ENCODE data around the gene COTL1. TPM values are rescaled to one million over a fixed set of nuclear protein-coding genes. Genes with fewer than 3 reads are reported as not detected.
"Not testable (repeated sequence)": the region's sequence is repeated elsewhere in the genome, so short reads cannot be mapped to it uniquely, and the experiment has no call there.

COTL1 gene
- total and polyA plus RNA-seq, 9 donors = 13.8 to 46.4 (median 29.3) TPM

DNA sequence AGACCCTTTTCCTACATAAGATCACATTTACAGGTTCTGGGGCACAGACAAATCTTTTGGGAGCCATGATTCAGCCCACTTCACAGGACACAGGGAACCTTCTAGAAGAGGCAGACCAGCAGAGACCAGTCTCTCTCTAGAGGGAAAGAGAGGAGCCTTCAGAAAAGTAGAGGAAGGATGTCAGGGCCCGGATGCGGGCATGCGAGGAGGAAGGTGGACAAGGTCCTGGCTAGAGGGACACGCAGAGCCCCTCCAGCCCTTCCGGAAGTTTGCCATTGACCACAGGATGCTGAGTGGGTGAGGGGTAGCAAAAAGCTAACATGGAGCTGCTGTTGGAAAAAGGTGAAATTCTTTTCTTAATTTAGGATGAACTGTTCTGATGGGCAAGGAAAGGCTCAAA lies 57.6 kb downstream of the COTL1 start:
- TF ChIP-seq CTCF (IDR thresholded peaks at IDR 0.05) = no peak
- TF ChIP-seq POLR2A (IDR thresholded peaks at IDR 0.05) = no peak
- no peak for TF ChIP-seq EP300 (IDR thresholded peaks at IDR 0.05)

DNA sequence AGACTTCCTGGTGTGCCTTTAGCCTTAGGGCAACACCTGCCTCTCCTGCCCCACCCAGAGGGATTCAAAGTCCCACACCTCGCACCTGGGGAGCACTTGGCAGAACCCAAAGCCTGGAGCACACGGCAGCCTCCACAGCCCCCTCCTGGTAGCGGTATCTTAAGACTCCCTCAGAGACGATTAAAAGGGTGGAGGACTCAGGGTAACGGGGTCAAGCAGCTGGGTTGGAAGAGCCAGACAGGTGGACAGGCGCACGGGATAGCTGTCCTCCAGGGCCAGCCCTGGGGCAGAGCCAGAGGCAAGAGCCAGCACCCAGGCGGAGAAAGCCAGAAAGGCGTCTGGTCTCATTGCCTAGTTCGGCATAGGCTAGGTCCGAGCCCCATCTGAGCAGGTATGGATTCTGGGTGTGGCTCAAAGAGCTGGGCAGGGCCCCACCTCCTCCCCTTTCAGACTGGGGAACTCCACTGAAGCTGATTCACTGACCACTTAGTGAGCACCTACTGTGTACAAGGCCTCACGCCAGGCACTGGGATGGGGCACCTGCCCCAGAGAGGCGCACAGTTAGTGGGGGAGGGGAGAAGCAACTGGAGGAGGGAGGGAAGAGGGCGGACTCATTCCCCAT lies 58.5 kb downstream of the COTL1 start:
- Histone ChIP-seq H3K27me3 (no peaks in the 10 kb centered on the region), H3K4me1 (ENCODE audit: insufficient read depth) (no peaks in the 10 kb centered on the region), H3K9me3 (no peaks in the 10 kb centered on the region), H3K36me3 (no peaks in the 10 kb centered on the region), H3K4me3 (no peak overlapping the region), H3K27ac (no peak overlapping the region)
- TF ChIP-seq POLR2A (IDR thresholded peaks at IDR 0.05) (no peak), EP300 (IDR thresholded peaks at IDR 0.05) (no peak), CTCF (IDR thresholded peaks at IDR 0.05) (no peak)
- 76 to 82% (median 79%) methylated on average over 14 of the region's 14 CpGs for WGBS, 3 donors
- intact Hi-C loops (cut with DNase I) = no loop called here
- no peak for DNase-seq

More for the DNA sequence above, 57.6 kb downstream of the COTL1 start:
- intact Hi-C loops (cut with DNase I) = no loop called here
- no peaks in the 10 kb centered on the region for H3K36me3 ChIP-seq
- 76 to 92% (median 90%) methylated on average over 5 of the region's 5 CpGs for WGBS, 3 donors
- no peaks in the 10 kb centered on the region for H3K9me3 ChIP-seq
- no peaks in the 10 kb centered on the region for H3K27me3 ChIP-seq
- no peaks in the 10 kb centered on the region for H3K4me1 ChIP-seq (ENCODE audit: insufficient read depth)
- H3K4me3 ChIP-seq = no peak overlapping the region
- no peak overlapping the region for H3K27ac ChIP-seq
- no peak for DNase-seq

DNA sequence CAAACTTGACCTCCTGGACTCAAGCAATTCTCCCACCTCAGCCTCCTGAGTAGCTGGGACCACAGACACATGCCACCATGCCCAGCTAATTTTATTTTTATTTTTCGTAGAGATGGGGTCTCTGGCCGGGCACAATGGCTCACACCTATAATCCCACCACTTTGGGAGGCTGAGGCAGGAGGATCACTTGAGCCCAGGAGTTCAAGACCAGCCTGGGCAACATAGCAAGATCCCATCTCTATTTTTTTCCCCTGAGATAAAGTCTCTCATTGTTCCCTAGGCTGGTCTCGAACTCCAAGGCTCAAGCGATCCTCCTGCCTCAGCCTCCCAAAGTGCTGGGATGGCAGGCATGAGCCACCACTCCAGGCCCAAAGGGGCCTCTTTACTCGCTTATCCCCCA lies 59.0 kb downstream of the COTL1 start:
- not testable (repeated sequence) for H3K9me3 ChIP-seq

DNA sequence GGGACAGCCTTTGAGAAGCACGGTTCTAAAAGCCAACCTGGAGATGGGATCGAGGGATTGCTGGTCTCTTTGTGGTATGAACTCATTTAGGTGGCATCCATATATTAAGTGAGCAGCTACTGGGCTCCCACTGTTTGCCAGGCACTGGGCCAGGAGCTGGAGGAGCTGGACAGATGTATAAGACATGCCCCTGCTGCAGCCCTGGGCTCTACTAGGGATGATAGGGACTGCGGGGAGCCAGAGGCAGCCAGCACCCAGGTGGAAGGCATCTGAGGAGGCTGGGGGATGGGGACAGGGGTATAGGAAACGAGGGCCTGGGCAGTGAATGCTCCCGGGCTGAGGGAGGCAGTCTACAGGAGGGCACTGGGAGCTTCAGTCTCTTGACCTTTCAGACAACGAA lies 60.4 kb downstream of the COTL1 start:
- Histone ChIP-seq H3K9me3 (no peaks in the 10 kb centered on the region), H3K36me3 (no peaks in the 10 kb centered on the region), H3K27me3 (no peaks in the 10 kb centered on the region), H3K27ac (no peak overlapping the region), H3K4me3 (no peak overlapping the region), H3K4me1 (ENCODE audit: insufficient read depth) (no peaks in the 10 kb centered on the region)
- WGBS, 3 donors = 51 to 59% (median 58%) methylated on average over 6 of the region's 6 CpGs
- no peak for DNase-seq
- intact Hi-C loops (cut with DNase I) = no loop called here
- no peak for TF ChIP-seq EP300 (IDR thresholded peaks at IDR 0.05)
- TF ChIP-seq POLR2A (IDR thresholded peaks at IDR 0.05) = no peak
- no peak for TF ChIP-seq CTCF (IDR thresholded peaks at IDR 0.05)

More for the DNA sequence above, 59.0 kb downstream of the COTL1 start:
- H3K4me3 ChIP-seq; DNase-seq; H3K36me3 ChIP-seq; intact Hi-C loops (cut with DNase I); H3K4me1 ChIP-seq (ENCODE audit: insufficient read depth); H3K27me3 ChIP-seq; H3K27ac ChIP-seq: not testable (repeated sequence)
- WGBS, 3 donors = 84 to 97% (median 96%) methylated on average over 5 of the region's 5 CpGs

- Histone ChIP-seq H3K27me3 (no peaks in the 10 kb centered on the region), H3K27ac (no peak overlapping the region), H3K4me1 (ENCODE audit: insufficient read depth) (no peaks in the 10 kb centered on the region), H3K9me3 (no peaks in the 10 kb centered on the region), H3K4me3 (no peak overlapping the region), H3K36me3 (no peaks in the 10 kb centered on the region)
- DNase-seq = no peak
- intact Hi-C loops (cut with DNase I) = no loop called here
- 39 to 51% (median 47%) methylated on average over 6 of the region's 6 CpGs for WGBS, 3 donors
- TF ChIP-seq CTCF (IDR thresholded peaks at IDR 0.05) = no peak
Measured at GRCh38 chr16:84557059-84557458, 60.8 kb downstream of the COTL1 start.

All from ovary (tissue), 9 donors.